ENCODE results near the gene CRYGN. TPM values are rescaled to one million over a fixed set of nuclear protein-coding genes. Genes with fewer than 3 reads are reported as not detected.

Gene CRYGN
- polyA plus RNA-seq, 4 donors = 1.9 to 4.4 (median 3.1) TPM

DNA sequence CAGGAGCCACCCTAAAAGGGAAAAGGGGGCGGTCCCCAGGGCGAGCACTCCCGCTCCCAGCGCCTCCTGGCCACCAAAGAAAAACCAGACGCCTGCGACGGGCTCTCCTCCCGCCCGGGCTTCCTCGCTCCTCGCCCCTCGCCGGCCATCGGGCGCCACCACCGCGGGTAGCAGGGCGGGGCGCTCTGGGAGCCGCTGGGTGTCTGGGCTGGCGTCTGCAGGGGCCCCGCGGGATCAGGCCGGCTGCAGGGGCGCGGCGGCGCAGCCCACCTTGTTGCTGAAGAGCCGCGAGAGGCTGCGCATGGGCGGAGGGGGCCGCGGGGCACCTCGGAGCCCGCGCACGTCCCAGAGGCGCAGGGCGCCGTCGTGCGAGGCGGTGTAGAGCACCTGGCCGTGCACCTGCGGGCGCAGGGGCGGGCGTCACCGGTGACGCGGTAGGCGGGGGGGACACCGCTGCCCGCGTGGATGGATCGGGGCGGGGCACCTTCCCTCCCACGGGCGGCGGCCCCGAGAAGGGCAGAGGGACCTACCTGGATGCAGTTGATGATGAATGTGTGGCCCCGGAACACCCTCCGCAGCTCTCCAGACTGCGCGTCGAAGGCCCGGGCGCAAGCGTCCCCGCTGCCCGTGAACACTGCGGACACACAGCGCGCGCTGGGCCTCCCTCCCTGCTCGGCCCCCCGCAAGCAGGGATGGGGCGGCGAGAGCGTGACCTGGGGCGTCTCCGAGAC lies 58.4 kb downstream of the CRYGN start:
- DNase-seq (ENCODE audit: low read depth in 4 of 4, low spot score in 2 of 4) = no peak

DNA sequence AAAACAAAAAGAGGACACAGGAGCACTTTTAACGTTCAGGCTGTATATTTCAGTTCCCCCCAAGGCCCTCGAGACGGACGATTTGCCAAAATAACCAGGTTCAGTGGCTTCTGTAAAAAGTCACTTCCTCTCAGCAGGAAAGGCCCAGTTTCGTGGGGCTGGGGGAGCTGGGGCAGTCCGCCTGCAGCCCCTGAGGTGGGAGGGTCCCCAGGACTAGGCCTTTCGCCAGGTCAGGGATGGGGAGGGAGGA lies 58.9 kb downstream of the CRYGN start:
- DNase-seq (ENCODE audit: low read depth in 4 of 4, low spot score in 2 of 4) = no peak

DNA sequence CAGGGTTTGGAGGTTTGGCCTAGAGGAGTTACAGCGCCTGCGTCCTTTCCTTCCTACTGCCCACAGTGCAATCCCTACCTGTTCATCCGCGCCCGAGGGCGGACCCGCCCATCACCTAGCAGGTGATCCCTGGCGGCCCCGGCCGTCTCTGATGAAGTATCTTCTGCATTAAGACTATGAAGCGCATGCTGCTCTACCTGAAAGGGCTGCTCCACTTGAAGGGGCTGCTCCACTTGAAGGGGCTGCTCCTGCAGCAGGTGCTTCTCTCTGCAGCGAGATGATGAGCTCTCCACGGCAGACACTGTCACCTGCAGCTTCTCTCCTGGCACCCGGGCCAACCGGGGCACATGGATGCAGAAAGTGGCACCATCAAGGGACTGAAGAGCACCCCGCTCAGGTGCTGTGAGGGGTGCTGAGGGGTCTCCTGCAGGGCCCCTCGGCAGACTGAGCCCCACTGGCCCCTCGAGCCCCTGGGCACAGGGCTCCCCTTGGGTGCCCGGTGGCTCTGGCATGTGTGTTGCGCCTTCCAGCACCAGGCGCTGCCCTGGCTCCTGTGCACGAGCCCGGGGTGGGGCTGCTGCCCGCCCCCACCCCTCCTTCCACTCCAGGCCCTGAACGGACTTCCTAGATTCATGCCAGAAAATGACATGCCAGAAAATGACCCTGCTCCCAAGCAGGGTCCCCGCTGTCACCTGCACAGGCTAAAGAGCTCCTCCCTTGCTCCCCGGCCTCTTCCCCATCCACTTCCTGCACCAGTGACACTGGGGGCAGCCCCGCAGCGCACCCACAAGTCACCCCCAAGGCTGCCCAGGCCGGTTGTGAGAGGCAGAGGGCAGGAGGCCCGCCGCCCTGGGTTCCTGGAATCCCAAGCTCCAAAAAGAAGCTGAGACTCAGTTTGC lies 59.5 kb downstream of the CRYGN start:
- DNase-seq (ENCODE audit: low read depth in 4 of 4, low spot score in 2 of 4) = no peak

DNA sequence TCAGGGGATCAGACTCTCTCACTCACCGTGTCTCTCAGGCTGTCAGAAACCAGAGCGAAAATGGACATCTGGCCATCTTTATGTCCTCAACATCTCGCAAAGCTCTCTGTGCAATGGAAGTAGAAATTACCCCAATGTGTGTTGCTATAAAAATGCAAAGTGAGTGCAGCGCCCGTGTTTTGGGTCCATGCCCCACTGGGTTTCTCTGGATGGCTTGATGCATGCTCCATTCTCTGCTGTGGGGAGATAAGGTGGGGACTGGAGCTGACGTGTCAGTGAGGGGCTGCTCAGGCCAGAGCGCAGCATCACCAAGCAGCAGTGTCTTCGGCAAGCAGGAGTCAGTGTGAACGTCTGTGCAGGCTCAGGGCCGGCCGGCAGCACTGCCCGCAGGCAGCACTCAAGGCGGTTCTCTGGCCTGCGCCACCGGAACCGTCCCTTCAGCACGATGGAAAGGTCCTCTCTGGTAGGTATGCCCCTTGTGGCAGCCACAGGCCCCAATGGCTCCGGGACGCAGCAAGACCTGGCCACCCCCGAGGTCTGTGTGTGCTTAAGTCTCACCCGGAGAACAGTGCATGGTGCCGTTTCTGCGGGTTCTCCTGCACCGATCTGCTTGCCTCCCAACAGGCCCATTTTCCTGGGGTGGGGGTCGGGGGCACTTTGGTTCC lies 60.3 kb downstream of the CRYGN start:
- DNase-seq (ENCODE audit: low read depth in 4 of 4, low spot score in 2 of 4) = no peak

DNA sequence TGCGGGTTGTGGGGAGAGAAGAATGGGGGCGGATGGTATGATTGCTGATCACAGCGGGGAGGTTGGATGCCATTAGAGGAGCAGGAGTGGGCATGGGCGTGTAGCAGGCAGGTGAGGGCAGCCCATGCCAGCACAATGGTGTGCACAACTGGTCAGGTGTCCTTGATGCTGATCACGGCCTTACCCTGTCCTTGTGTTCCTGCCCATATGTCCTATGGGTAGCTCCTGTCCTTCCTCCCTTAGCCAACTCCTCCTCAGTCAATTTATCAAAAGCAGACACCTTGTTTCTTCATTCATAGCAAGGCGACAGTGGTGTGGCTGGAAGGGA lies 60.8 kb downstream of the CRYGN start:
- DNase-seq (ENCODE audit: low read depth in 4 of 4, low spot score in 2 of 4) = no peak

Other genes with a start within 250 kb of the CRYGN start
- not detected for gene H2BK1, start 229.7 kb downstream of the CRYGN start, polyA plus RNA-seq (ENCODE audit: insufficient read length in 4 of 4)
- 10 to 100 TPM; 25.1 to 28.4 (median 26.6) TPM for gene ABCF2, start 212.9 kb downstream of the CRYGN start, polyA plus RNA-seq (ENCODE audit: insufficient read length in 4 of 4)
- 10 to 100 TPM; 22.2 to 29.9 (median 26.8) TPM for gene CHPF2, start 207.7 kb downstream of the CRYGN start, polyA plus RNA-seq (ENCODE audit: insufficient read length in 4 of 4)
- 10 to 100 TPM; 60.5 to 90.4 (median 76.0) TPM for gene SMARCD3, start 191.4 kb downstream of the CRYGN start, polyA plus RNA-seq (ENCODE audit: insufficient read length in 4 of 4)
- 10 to 100 TPM; 73.1 to 88.6 (median 83.1) TPM for gene NUB1, start 98.3 kb downstream of the CRYGN start, polyA plus RNA-seq (ENCODE audit: insufficient read length in 4 of 4)
- 10 to 100 TPM; 21.3 to 57.5 (median 43.5) TPM for gene WDR86, start 30.1 kb downstream of the CRYGN start, polyA plus RNA-seq (ENCODE audit: insufficient read length in 4 of 4)
- 100 to 1,000 TPM; 126 to 146 (median 140) TPM for gene RHEB, start 79.8 kb upstream of the CRYGN start, polyA plus RNA-seq (ENCODE audit: insufficient read length in 4 of 4)